ENCODE measurements around the gene LRRFIP1.
A peak's percentile ranks its signal among the peaks of the same experiment; 100 is the strongest.

Gene LRRFIP1

GRCh38 chr2:237708491-237708890 lies 81.1 kb downstream of the LRRFIP1 start:
- no peak for DNase-seq

- no peak for DNase-seq
Observed at GRCh38 chr2:237708961-237709360, 81.6 kb downstream of the LRRFIP1 start.

GRCh38 chr2:237711458-237712150 lies 84.2 kb downstream of the LRRFIP1 start:
- DNase-seq: no peak

GRCh38 chr2:237712477-237713377 lies 85.3 kb downstream of the LRRFIP1 start:
- DNase-seq: no peak

GRCh38 chr2:237714690-237715458 lies 87.5 kb downstream of the LRRFIP1 start:
- no peak for DNase-seq

- DNase-seq: no peak
Observed at GRCh38 chr2:237715459-237715947, 88.1 kb downstream of the LRRFIP1 start.

GRCh38 chr2:237716011-237716410 lies 88.6 kb downstream of the LRRFIP1 start:
- DNase-seq: no peak

- no peak for DNase-seq
Observed at GRCh38 chr2:237717366-237718276, 90.2 kb downstream of the LRRFIP1 start.

- no peak for DNase-seq
Observed at GRCh38 chr2:237718277-237718634, 90.9 kb downstream of the LRRFIP1 start.

GRCh38 chr2:237720444-237720843 lies 93.1 kb downstream of the LRRFIP1 start:
- no peak for DNase-seq

- DNase-seq: no peak
Observed at GRCh38 chr2:237720957-237721356, 93.6 kb downstream of the LRRFIP1 start.

GRCh38 chr2:237721458-237721857 lies 94.1 kb downstream of the LRRFIP1 start:
- DNase-seq: no peak

GRCh38 chr2:237722616-237723015 lies 95.2 kb downstream of the LRRFIP1 start:
- DNase-seq: no peak

GRCh38 chr2:237723023-237723422 lies 95.6 kb downstream of the LRRFIP1 start:
- no peak for DNase-seq

GRCh38 chr2:237723602-237724001 lies 96.2 kb downstream of the LRRFIP1 start:
- peak in 1 of 2 experiments; percentile 6 for DNase-seq

GRCh38 chr2:237724811-237725478 lies 97.6 kb downstream of the LRRFIP1 start:
- no peak for DNase-seq

GRCh38 chr2:237725661-237726060 lies 98.3 kb downstream of the LRRFIP1 start:
- no peak for DNase-seq

GRCh38 chr2:237726401-237726830 lies 99.0 kb downstream of the LRRFIP1 start:
- DNase-seq: peak; percentile 62 to 89

GRCh38 chr2:237727363-237727762 lies 100.0 kb downstream of the LRRFIP1 start:
- no peak for DNase-seq

- DNase-seq: no peak
Observed at GRCh38 chr2:237729681-237730475, 102.5 kb downstream of the LRRFIP1 start.

- DNase-seq: no peak
Observed at GRCh38 chr2:237731663-237732062, 104.3 kb downstream of the LRRFIP1 start.

All from NCI-H446 (cell line).